Coronary artery (tissue), 2 donors: ENCODE data around the gene SH3GLB1.

Experiments used
- DNase-seq: peaks from one replicate; pipeline ENCODE4 v3.0.0-alpha.2; 2017; ENCODE audit warnings: low spot score
- H3K27ac ChIP-seq, 2 donors: fragments of 200-600 bp; sonication (generic); one replicate each; pipeline ENCODE4 v1.5.1; 2016 to 2019
- H3K4me3 ChIP-seq: fragments of 200-600 bp; sonication (generic); 2 replicates; pipeline ENCODE4 v1.5.1; 2016; ENCODE audit warnings: mild to moderate bottlenecking, moderate library complexity
- TF ChIP-seq, protein P1 (sequence below): fragments of 200-600 bp; sonication (generic); IDR thresholded peaks from one replicate; pipeline ENCODE4 v1.5.1; 2019; ENCODE audit warnings: antibody characterized with exemption

Gene SH3GLB1

GRCh38 chr1:86774305-86775295 is 70.2 kb downstream of the SH3GLB1 start:
- peak overlapping the region; percentile 48 for H3K4me3 ChIP-seq
- peak overlapping the region; percentile 44 to 69 for H3K27ac ChIP-seq
- DNase-seq, result peak; percentile 78
- TF ChIP-seq, protein P1, sequence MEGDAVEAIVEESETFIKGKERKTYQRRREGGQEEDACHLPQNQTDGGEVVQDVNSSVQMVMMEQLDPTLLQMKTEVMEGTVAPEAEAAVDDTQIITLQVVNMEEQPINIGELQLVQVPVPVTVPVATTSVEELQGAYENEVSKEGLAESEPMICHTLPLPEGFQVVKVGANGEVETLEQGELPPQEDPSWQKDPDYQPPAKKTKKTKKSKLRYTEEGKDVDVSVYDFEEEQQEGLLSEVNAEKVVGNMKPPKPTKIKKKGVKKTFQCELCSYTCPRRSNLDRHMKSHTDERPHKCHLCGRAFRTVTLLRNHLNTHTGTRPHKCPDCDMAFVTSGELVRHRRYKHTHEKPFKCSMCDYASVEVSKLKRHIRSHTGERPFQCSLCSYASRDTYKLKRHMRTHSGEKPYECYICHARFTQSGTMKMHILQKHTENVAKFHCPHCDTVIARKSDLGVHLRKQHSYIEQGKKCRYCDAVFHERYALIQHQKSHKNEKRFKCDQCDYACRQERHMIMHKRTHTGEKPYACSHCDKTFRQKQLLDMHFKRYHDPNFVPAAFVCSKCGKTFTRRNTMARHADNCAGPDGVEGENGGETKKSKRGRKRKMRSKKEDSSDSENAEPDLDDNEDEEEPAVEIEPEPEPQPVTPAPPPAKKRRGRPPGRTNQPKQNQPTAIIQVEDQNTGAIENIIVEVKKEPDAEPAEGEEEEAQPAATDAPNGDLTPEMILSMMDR, result no peak

GRCh38 chr1:86775395-86775794 is 71.0 kb downstream of the SH3GLB1 start:
- DNase-seq, result no peak
- Histone ChIP-seq H3K27ac (peak overlapping the region in 1 of 2 donors; percentile 69), H3K4me3 (no peak overlapping the region)
- TF ChIP-seq, protein P1, result no peak

DNA sequence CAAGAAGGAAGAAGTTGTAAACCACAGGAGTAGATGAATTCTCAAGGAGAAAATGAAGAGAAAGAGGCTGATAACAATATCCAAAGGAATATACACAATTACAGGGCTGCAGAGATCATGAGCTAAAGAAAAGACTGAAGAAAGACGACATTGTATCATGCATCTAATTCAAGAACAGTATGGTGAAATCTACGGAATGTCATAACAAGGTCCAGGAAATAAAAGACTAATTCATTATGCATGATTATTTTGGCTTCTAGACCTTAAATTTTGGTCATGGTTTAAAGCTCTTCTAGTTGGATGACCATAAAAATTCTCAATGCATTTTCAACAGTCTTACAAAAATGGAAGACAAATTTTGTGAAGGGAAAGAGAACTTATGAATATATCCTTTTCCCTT is 71.7 kb downstream of the SH3GLB1 start:
- no peak overlapping the region for H3K27ac ChIP-seq
- TF ChIP-seq, protein P1, result no peak
- no peak for DNase-seq
- no peak overlapping the region for H3K4me3 ChIP-seq

DNA sequence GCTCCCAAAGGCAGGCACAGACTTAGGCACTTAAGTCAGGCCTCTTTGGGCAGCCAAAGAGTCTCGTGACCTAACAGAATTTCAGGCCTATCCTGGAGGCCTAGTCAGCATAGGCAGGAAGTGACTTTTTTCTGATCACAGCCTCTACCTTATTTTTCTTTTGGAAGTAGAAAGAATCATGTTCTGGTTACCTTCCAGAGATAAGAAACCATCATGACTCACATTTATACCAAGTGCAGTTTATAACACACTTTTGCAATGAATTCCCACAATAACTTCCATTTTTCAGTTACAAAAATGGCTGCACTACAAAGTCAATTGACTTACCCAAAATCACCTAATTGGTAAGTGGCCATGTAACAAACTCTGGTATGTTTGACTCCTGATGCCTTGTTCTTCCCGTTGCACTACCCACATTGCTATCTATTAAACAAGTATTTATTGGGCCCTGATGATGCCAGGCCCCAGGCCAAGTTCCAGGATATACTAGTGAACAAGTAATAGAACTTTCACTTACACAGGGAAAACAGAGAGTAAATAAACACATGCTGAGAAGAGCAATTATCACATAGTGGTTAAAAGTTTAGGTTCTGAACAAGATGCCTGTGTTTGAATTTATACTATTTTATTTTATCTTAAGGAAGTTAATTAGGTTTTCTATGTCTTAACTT is 74.3 kb downstream of the SH3GLB1 start:
- Histone ChIP-seq H3K27ac (peak overlapping the region in 1 of 2 donors; percentile 23), H3K4me3 (no peak overlapping the region)
- TF ChIP-seq, protein P1, result no peak
- no peak for DNase-seq

DNA sequence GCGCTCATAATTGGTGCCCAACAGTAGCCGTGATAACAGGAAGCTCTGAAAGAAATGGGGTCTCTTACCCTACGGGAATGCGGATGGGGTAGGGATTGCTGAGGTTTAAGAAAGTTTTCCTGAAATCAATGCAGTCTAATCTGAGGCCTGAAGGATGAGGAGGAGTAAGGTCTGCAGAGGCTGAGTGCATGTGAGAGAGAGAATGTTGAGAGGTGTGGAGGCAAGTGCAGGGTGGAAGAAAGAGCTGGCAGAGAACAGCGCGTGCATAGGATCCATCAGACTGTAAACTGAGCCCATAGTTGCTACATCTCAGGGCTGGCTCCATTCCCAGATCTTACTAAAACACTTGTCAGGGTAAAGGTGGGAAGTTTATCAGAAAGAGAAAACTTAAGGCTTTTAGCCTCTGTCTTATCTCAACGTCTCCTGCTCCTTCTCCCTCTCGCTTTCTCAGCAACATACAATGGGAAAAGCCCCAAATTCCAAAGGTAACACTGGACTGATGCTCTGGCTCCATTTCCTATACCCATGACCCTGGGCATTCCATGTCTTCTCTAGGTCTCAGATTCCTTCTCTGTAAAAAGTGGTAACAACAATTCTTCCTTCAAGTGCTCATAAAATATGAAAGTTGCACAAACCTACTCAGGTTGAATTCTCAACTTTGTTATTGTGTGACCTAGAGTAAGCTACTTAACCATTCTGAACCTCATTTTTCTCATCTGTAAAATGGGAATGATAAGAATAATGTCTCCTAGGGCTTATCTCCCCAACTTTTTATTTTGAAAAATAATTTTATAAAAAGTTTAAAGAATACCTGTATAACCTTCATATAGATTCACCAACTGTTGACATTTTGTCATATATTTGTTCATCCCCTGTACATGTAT is 75.2 kb downstream of the SH3GLB1 start:
- Histone ChIP-seq H3K27ac (no peak overlapping the region), H3K4me3 (no peak overlapping the region)
- TF ChIP-seq, protein P1, result no peak
- no peak for DNase-seq

- no peak for DNase-seq
- Histone ChIP-seq H3K4me3 (no peak overlapping the region), H3K27ac (no peak overlapping the region)
- TF ChIP-seq, protein P1, result no peak
These were observed 78.1 kb downstream of the SH3GLB1 start for GRCh38 chr1:86782482-86782881.
